H9 (cell line): ENCODE data around the gene ATP8B2. TPM values are rescaled to one million over a fixed set of nuclear protein-coding genes. Genes with fewer than 3 reads are reported as not detected.

Experiments used
- DNase-seq: peaks from one replicate; pipeline ENCODE4 v3.0.0-alpha.2; 2017
- H2AFZ ChIP-seq: one replicate; pipeline ENCODE4 v1.6.1; 2013; ENCODE audit warnings: mild to moderate bottlenecking, low read length, control low read depth, moderate library complexity
- H2AK5ac ChIP-seq: 2 replicates; pipeline ENCODE4 v1.6.1; 2013; ENCODE audit warnings: low read length, control low read depth, mixed read lengths; ENCODE audit not compliant: insufficient read length
- H2BK120ac ChIP-seq: one replicate; pipeline ENCODE4 v1.6.1; 2013; ENCODE audit warnings: low read depth, mild to moderate bottlenecking, low read length, control low read depth, inconsistent platforms; ENCODE audit not compliant: poor library complexity, severe bottlenecking
- H2BK12ac ChIP-seq: 2 replicates; pipeline ENCODE4 v1.6.1; 2013; ENCODE audit warnings: low read length, control low read depth, mixed read lengths, low read depth; ENCODE audit not compliant: insufficient read length
- H2BK15ac ChIP-seq: 2 replicates; pipeline ENCODE4 v1.6.1; 2013; ENCODE audit warnings: low read depth, low read length, control low read depth
- H2BK20ac ChIP-seq: one replicate; pipeline ENCODE4 v1.6.1; 2013; ENCODE audit warnings: low read depth, mild to moderate bottlenecking, low read length, control low read depth, inconsistent platforms; ENCODE audit not compliant: poor library complexity, severe bottlenecking
- H2BK5ac ChIP-seq: 2 replicates; pipeline ENCODE4 v1.6.1; 2013; ENCODE audit warnings: low read length, control low read depth, mixed read lengths; ENCODE audit not compliant: insufficient read length
- H3K14ac ChIP-seq: 2 replicates; pipeline ENCODE4 v1.6.1; 2013; ENCODE audit warnings: low read length, control low read depth; ENCODE audit not compliant: insufficient read depth
- H3K18ac ChIP-seq: 2 replicates; pipeline ENCODE4 v1.6.1; 2013; ENCODE audit warnings: low read depth, mild to moderate bottlenecking, mixed read lengths, low read length, control low read depth; ENCODE audit not compliant: insufficient read length
- H3K23ac ChIP-seq: 2 replicates; pipeline ENCODE4 v1.6.1; 2013; ENCODE audit warnings: low read length, control low read depth, mixed read lengths, low read depth; ENCODE audit not compliant: insufficient read length
- H3K23me2 ChIP-seq: 2 replicates; pipeline ENCODE4 v1.6.1; 2013; ENCODE audit warnings: low read depth, mild to moderate bottlenecking, mixed read lengths, low read length, control low read depth; ENCODE audit not compliant: insufficient read length, poor library complexity, severe bottlenecking
- H3K27ac ChIP-seq: 2 replicates; pipeline ENCODE4 v1.5.1; 2013; ENCODE audit warnings: low read length, control low read depth, mixed read lengths, low read depth; ENCODE audit not compliant: insufficient read length
- H3K27me3 ChIP-seq: 2 replicates; pipeline ENCODE4 v1.6.1; 2013; ENCODE audit warnings: low read length, control low read depth, inconsistent platforms; ENCODE audit not compliant: insufficient read depth
- H3K4ac ChIP-seq: 2 replicates; pipeline ENCODE4 v1.6.1; 2013; ENCODE audit warnings: low read depth, mild to moderate bottlenecking, control low read depth, inconsistent platforms, low read length, moderate library complexity
- H3K4me1 ChIP-seq: 2 replicates; pipeline ENCODE4 v1.6.1; 2013; ENCODE audit warnings: low read length, control low read depth, inconsistent platforms; ENCODE audit not compliant: insufficient read depth
- H3K4me2 ChIP-seq: 2 replicates; pipeline ENCODE4 v1.6.1; 2013; ENCODE audit warnings: low read length, control low read depth, mixed read lengths; ENCODE audit not compliant: insufficient read length, insufficient read depth
- H3K56ac ChIP-seq: 2 replicates; pipeline ENCODE4 v1.6.1; 2013; ENCODE audit warnings: low read depth, mild to moderate bottlenecking, mixed read lengths, low read length, control low read depth; ENCODE audit not compliant: insufficient read length
- H3K79me1 ChIP-seq: 2 replicates; pipeline ENCODE4 v1.6.1; 2013; ENCODE audit warnings: low read depth, mild to moderate bottlenecking, moderate library complexity, low read length, control low read depth, inconsistent platforms; ENCODE audit not compliant: insufficient read depth, poor library complexity, severe bottlenecking
- H3K79me2 ChIP-seq: 2 replicates; pipeline ENCODE4 v1.6.1; 2013; ENCODE audit warnings: low read length, control low read depth, inconsistent platforms; ENCODE audit not compliant: insufficient read depth
- H3K9ac ChIP-seq: 2 replicates; pipeline ENCODE4 v1.6.1; 2013; ENCODE audit warnings: low read length, control low read depth, mixed read lengths; ENCODE audit not compliant: insufficient read length; ENCODE audit errors: extremely low read depth
- H3K9me3 ChIP-seq: one replicate; pipeline ENCODE4 v1.6.1; 2013; ENCODE audit warnings: low read depth, low read length, inconsistent platforms; ENCODE audit not compliant: control insufficient read depth
- H3T11ph ChIP-seq: one replicate; pipeline ENCODE4 v1.6.1; 2013; ENCODE audit warnings: mild to moderate bottlenecking, low read length, control low read depth, inconsistent platforms
- H4K20me1 ChIP-seq: one replicate; pipeline ENCODE4 v1.6.1; 2013; ENCODE audit not compliant: control insufficient read depth, insufficient read length, insufficient read depth
- H4K5ac ChIP-seq: 2 replicates; pipeline ENCODE4 v1.6.1; 2013; ENCODE audit warnings: low read depth, mild to moderate bottlenecking, mixed read lengths, low read length, control low read depth; ENCODE audit not compliant: insufficient read length
- H4K8ac ChIP-seq: replicated peaks from 2 replicates; pipeline ENCODE4 v1.6.1; 2013; ENCODE audit warnings: low read length, control low read depth, mixed read lengths, low read depth; ENCODE audit not compliant: insufficient read length
- H4K91ac ChIP-seq: 2 replicates; pipeline ENCODE4 v1.6.1; 2013; ENCODE audit warnings: low read depth, mild to moderate bottlenecking, moderate library complexity, mixed read lengths, low read length, control low read depth; ENCODE audit not compliant: insufficient read length
- H3K27ac Mint-ChIP-seq, 3 experiments: 2 replicates in 2 of 3; 3 replicates in 1 of 3; pipeline ENCODE4 v1.8.0; 2020 to 2021; ENCODE audit warnings: mixed read lengths in 3 of 3, mild to moderate bottlenecking in 1 of 3, moderate library complexity in 1 of 3
- H3K27me3 Mint-ChIP-seq: 2 replicates; pipeline ENCODE4 v1.8.0; 2021; ENCODE audit warnings: low read depth, mild to moderate bottlenecking, moderate library complexity, mixed read lengths
- H3K36me3 Mint-ChIP-seq, 3 experiments: 2 replicates in 2 of 3; 3 replicates in 1 of 3; pipeline ENCODE4 v1.8.0; 2020 to 2021; ENCODE audit warnings: low read depth in 3 of 3, mixed read lengths in 3 of 3; ENCODE audit not compliant: insufficient read depth in 1 of 3
- H3K4me1 Mint-ChIP-seq, 2 experiments: 2 replicates each; pipeline ENCODE4 v1.8.0; 2020; ENCODE audit warnings: mixed read lengths in 2 of 2
- H3K4me3 Mint-ChIP-seq, 2 experiments: 2 replicates in 1 of 2; 3 replicates in 1 of 2; pipeline ENCODE4 v1.8.0; 2020 to 2021; ENCODE audit warnings: mild to moderate bottlenecking in 2 of 2, mixed read lengths in 2 of 2, moderate library complexity in 1 of 2
- H3K9me3 Mint-ChIP-seq, 2 experiments: 2 replicates in 1 of 2; 3 replicates in 1 of 2; pipeline ENCODE4 v1.8.0; 2020; ENCODE audit warnings: mild to moderate bottlenecking in 2 of 2, mixed read lengths in 2 of 2, moderate library complexity in 1 of 2
- WGBS: extraction: QIAGEN DNeasy Blood & Tissue Kit; methylation state at CpG from one replicate; pipeline ENCODE4 v1.1.7; 2013; ENCODE audit warnings: missing lambda C conversion rate, low lambda C conversion rate, mixed read lengths; ENCODE audit not compliant: insufficient read length; ENCODE audit errors: extremely low coverage; 5-methylcytosine and 5-hydroxymethylcytosine counted together
- total RNA-seq: library from RNA; stranded (reverse); gene quantifications from 2 replicates; pipeline ENCODE4 v1.2.1, GENCODE V29; 2021
- TF ChIP-seq, protein P1 (sequence below): fragments of 200-600 bp; sonication (generic); conservative IDR thresholded peaks from 3 replicates; pipeline ENCODE4 v1.8.0; 2021; ENCODE audit warnings: antibody characterized with exemption, mild to moderate bottlenecking

Gene ATP8B2
- total RNA-seq, 1 experiment from 2014 or later, result 37.6 TPM

DNA sequence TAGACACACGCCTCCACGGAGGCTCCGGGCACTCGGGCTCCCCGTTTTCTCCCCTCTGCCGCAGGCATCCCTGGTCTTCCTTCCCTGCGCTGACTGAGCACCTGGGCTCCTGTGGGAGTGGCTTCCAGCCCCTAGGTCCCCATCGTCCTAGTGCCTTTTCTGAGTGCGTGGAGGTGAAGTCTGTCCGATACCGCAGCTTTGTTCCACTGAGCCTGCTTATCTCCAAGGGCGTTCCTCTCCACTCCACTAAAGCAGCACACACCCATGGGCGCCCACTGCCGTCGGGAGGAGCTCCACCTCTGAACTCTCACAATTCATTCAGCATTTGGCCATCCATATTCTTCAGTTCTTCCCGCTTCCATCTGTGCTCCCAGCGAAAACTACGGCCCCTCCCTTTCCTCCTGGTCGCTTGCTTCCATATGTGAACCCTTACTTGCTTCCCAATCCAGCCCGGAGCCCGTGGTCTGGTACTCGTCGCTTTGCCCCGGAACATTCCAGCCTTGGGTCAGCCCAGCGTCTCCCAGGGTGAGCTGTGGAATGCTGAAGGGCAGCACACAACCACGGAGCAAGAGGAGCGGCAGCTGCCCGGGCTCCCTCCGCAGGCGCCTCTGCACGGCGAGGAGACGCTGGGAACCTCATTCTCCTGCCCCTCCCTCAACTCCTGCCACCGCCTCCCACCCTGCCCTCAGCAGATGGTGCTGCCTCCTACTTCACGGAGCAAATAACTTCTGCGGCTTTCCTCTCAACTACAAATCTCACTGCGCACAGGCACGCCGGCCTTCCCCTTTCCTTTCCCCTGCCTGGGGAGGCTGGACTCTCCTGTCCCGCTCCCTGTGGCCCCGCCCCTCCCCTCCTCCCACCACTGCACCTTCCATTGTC, 27.5 kb downstream of the ATP8B2 start:
- Histone ChIP-seq H2BK5ac (no peak overlapping the region), H2AFZ (no peak overlapping the region), H3K9me3 (no peaks in the 10 kb centered on the region), H2BK15ac (no peak overlapping the region), H3K4ac (no peak overlapping the region), H3K9ac (peak overlapping the region; percentile 14), H3K56ac (no peak overlapping the region), H3K4me2 (peak overlapping the region; percentile 90), H3T11ph (no peak overlapping the region), H3K18ac (no peak overlapping the region), H3K27me3 (no peaks in the 10 kb centered on the region), H2BK20ac (no peak overlapping the region), H4K20me1 (no peaks in the 10 kb centered on the region), H2AK5ac (no peak overlapping the region), H3K4me1 (no peaks in the 10 kb centered on the region; the same call in 1 of the 2 replicates), H3K79me1 (no peaks in the 10 kb centered on the region), H2BK12ac (no peak overlapping the region), H3K23me2 (peaks cover 12% of the 10 kb centered on the region), H3K79me2 (no peaks in the 10 kb centered on the region), H4K91ac (no peak overlapping the region), H4K5ac (no peak overlapping the region), H2BK120ac (no peak overlapping the region), H3K23ac (no peak overlapping the region), H3K14ac (peak overlapping the region; percentile 66; the same call in 1 of the 2 replicates), H3K27ac (no peak overlapping the region), H4K8ac (no peak overlapping the region)
- Mint-ChIP-seq H3K27me3 (peaks cover 18% of the 10 kb centered on the region), H3K4me3 (peak overlapping the region; percentile 80 to 89), H3K27ac (peak overlapping the region in 2 of 3 experiments; percentile 28 to 52; a peak in 2 of 7 replicates), H3K9me3 (no peaks in the 10 kb centered on the region; a peak in 1 of 5 replicates), H3K4me1 (peaks cover 29 to 35% of the 10 kb centered on the region in 2 experiments), H3K36me3 (peaks cover 10 to 18% (median 18%) of the 10 kb centered on the region in 3 experiments)
- peak; percentile 71 for DNase-seq
- TF ChIP-seq, protein P1, sequence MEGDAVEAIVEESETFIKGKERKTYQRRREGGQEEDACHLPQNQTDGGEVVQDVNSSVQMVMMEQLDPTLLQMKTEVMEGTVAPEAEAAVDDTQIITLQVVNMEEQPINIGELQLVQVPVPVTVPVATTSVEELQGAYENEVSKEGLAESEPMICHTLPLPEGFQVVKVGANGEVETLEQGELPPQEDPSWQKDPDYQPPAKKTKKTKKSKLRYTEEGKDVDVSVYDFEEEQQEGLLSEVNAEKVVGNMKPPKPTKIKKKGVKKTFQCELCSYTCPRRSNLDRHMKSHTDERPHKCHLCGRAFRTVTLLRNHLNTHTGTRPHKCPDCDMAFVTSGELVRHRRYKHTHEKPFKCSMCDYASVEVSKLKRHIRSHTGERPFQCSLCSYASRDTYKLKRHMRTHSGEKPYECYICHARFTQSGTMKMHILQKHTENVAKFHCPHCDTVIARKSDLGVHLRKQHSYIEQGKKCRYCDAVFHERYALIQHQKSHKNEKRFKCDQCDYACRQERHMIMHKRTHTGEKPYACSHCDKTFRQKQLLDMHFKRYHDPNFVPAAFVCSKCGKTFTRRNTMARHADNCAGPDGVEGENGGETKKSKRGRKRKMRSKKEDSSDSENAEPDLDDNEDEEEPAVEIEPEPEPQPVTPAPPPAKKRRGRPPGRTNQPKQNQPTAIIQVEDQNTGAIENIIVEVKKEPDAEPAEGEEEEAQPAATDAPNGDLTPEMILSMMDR, result no peak
- no CpG with 5 or more reads among the region's 41 CpGs for WGBS
